GM23248 (cell line): ENCODE results near the gene IL1R1. TPM values are rescaled to one million over a fixed set of nuclear protein-coding genes. Genes with fewer than 3 reads are reported as not detected.

Experiments used
- DNase-seq: peaks from one replicate; pipeline ENCODE4 v3.0.0-alpha.2; 2015
- H2AFZ ChIP-seq: fragments of 200-600 bp; sonication (generic); 2 replicates; pipeline ENCODE4 v1.6.1; 2016; ENCODE audit warnings: antibody characterized with exemption
- H3F3A ChIP-seq: fragments of 200-600 bp; sonication (generic); 2 replicates; pipeline ENCODE4 v1.6.1; 2016; ENCODE audit warnings: mild to moderate bottlenecking, antibody characterized with exemption, mixed run types; ENCODE audit not compliant: insufficient read depth
- H3K27ac ChIP-seq: fragments of 200-600 bp; sonication (generic); 2 replicates; pipeline ENCODE4 v1.5.1; 2016; ENCODE audit warnings: mild to moderate bottlenecking
- H3K27me3 ChIP-seq: fragments of 200-600 bp; sonication (generic); replicated peaks from 2 replicates; pipeline ENCODE4 v1.6.1; 2016; ENCODE audit warnings: mild to moderate bottlenecking; ENCODE audit not compliant: insufficient read depth
- H3K36me3 ChIP-seq: fragments of 200-600 bp; sonication (generic); 2 replicates; pipeline ENCODE4 v1.6.1; 2016; ENCODE audit warnings: low read depth, mild to moderate bottlenecking
- H3K4me1 ChIP-seq: fragments of 200-600 bp; sonication (generic); 2 replicates; pipeline ENCODE4 v1.6.1; 2016; ENCODE audit warnings: mild to moderate bottlenecking; ENCODE audit not compliant: insufficient read depth
- H3K4me2 ChIP-seq: fragments of 200-600 bp; sonication (generic); one replicate; pipeline ENCODE4 v1.6.1; 2016; ENCODE audit warnings: mild to moderate bottlenecking; ENCODE audit not compliant: unreplicated experiment
- H3K4me3 ChIP-seq: fragments of 200-600 bp; sonication (generic); 2 replicates; pipeline ENCODE4 v1.5.1; 2016; ENCODE audit warnings: mild to moderate bottlenecking
- H3K79me2 ChIP-seq: fragments of 200-600 bp; sonication (generic); 2 replicates; pipeline ENCODE4 v1.6.1; 2016; ENCODE audit warnings: mild to moderate bottlenecking; ENCODE audit not compliant: insufficient read depth
- H3K9ac ChIP-seq: fragments of 200-600 bp; sonication (generic); 2 replicates; pipeline ENCODE4 v1.6.1; 2016; ENCODE audit warnings: mild to moderate bottlenecking
- H3K9me2 ChIP-seq: fragments of 200-600 bp; sonication (generic); 2 replicates; pipeline ENCODE4 v1.6.1; 2016; ENCODE audit warnings: mixed run types, mild to moderate bottlenecking, moderate library complexity; ENCODE audit not compliant: insufficient read depth
- H3K9me3 ChIP-seq: fragments of 200-600 bp; sonication (generic); one replicate; pipeline ENCODE4 v1.6.1; 2017; ENCODE audit warnings: low read depth
- H4K20me1 ChIP-seq: fragments of 200-600 bp; sonication (generic); 2 replicates; pipeline ENCODE4 v1.6.0; 2016; ENCODE audit not compliant: insufficient read depth
- EZH2 ChIP-seq: fragments of 200-600 bp; sonication (generic); IDR thresholded peaks from 2 replicates; pipeline ENCODE4 v1.6.1; 2018; ENCODE audit warnings: antibody characterized with exemption, mild to moderate bottlenecking; ENCODE audit not compliant: insufficient read depth, poor library complexity, severe bottlenecking
- EZH2phosphoT487 ChIP-seq: fragments of 200-600 bp; sonication (generic); IDR thresholded peaks from 2 replicates; pipeline ENCODE4 v1.6.1; 2018; ENCODE audit warnings: antibody characterized with exemption, moderate library complexity, mild to moderate bottlenecking, low read depth; ENCODE audit not compliant: insufficient read depth
- WGBS, 2 experiments: methylation state at CpG; one replicate each; pipeline ENCODE4 v1.1.6; 2015 to 2017; ENCODE audit warnings: low lambda C conversion rate in 2 of 2, low coverage in 1 of 2; ENCODE audit errors: missing lambda C conversion rate in 2 of 2; 5-methylcytosine and 5-hydroxymethylcytosine counted together
- in situ Hi-C: fragments of 300-500 bp; cut with MboI; formaldehyde crosslinking; loops from 2 replicates; pipeline ENCODE4 v1.15.0; 2020
- polyA plus RNA-seq: library from polyadenylated mRNA; unstranded; fragments of >200 nt; fragmentation: Nextera tagmentation; extraction: Ambion mirVana; gene quantifications from 2 replicates; pipeline ENCODE4 v1.2.1, GENCODE V29; 2016
- total RNA-seq: library from RNA; depleted of rRNA; stranded (reverse); fragments of >200 nt; shearing (Covaris generic); gene quantifications from 2 replicates; pipeline ENCODE4 v1.2.3, GENCODE V29; 2014

Gene IL1R1
- total and polyA plus RNA-seq, 2 experiments from 2014 or later = 75.4 to 87.9 TPM

GRCh38 chr2:102138331-102138730 lies 4.2 kb upstream of the IL1R1 start:
- 96 to 98% methylated on average over 4 of the region's 4 CpGs for WGBS, 2 experiments
- peaks cover 38% of the 10 kb centered on the region for H3K4me1 ChIP-seq
- H3K27me3 ChIP-seq = no peaks in the 10 kb centered on the region

GRCh38 chr2:102139851-102140250 lies 2.7 kb upstream of the IL1R1 start:
- Histone ChIP-seq H3K79me2 (peaks cover 79% of the 10 kb centered on the region), H3K4me2 (no peak overlapping the region), H2AFZ (no peak overlapping the region), H3K9ac (no peak overlapping the region), H3K9me2 (no peaks in the 10 kb centered on the region), H3K4me1 (peaks cover 38% of the 10 kb centered on the region), H3F3A (peaks cover 47% of the 10 kb centered on the region), H3K4me3 (no peak overlapping the region), H3K27ac (peak overlapping the region; percentile 97; the same call in 1 of the 2 replicates), H3K9me3 (no peaks in the 10 kb centered on the region), H3K36me3 (0 out of 2 replicates have a peak, but pooled peaks cover 3% of the 10 kb centered on the region), H4K20me1 (no peaks in the 10 kb centered on the region), H3K27me3 (no peaks in the 10 kb centered on the region)
- in situ Hi-C loops = loop anchor here (25.0 kb wide), 1 partner anchor 103 kb away; no protein-coding TSS in a partner anchor
- DNase-seq = no peak
- WGBS, 2 experiments = 96 to 98% methylated on average over 1 of the region's 1 CpG
- TF ChIP-seq EZH2 = no peak
- TF ChIP-seq EZH2phosphoT487 = no peak

More at GRCh38 chr2:102138331-102138730, 4.2 kb upstream of the IL1R1 start:
- DNase-seq = no peak
- Histone ChIP-seq H3K79me2 (peaks cover 64% of the 10 kb centered on the region), H3K9me3 (no peaks in the 10 kb centered on the region), H3K4me3 (no peak overlapping the region), H4K20me1 (no peaks in the 10 kb centered on the region), H3F3A (peaks cover 41% of the 10 kb centered on the region), H3K9me2 (no peaks in the 10 kb centered on the region), H3K27ac (no peak overlapping the region), H3K36me3 (0 out of 2 replicates have a peak, but pooled peaks cover 6% of the 10 kb centered on the region), H3K9ac (no peak overlapping the region), H3K4me2 (no peak overlapping the region), H2AFZ (no peak overlapping the region)
- in situ Hi-C loops = loop anchor here (25.0 kb wide), 1 partner anchor 101 kb away; no protein-coding TSS in a partner anchor
- no peak for TF ChIP-seq EZH2
- TF ChIP-seq EZH2phosphoT487 = no peak

GRCh38 chr2:102140377-102140776 lies 2.2 kb upstream of the IL1R1 start:
- DNase-seq = no peak
- H3K9ac ChIP-seq = no peak overlapping the region; the same call in 1 of the 2 replicates

GRCh38 chr2:102141011-102141943 lies 1.3 kb upstream of the IL1R1 start:
- Histone ChIP-seq H3K4me2 (peak overlapping the region; percentile 85), H3K4me1 (peaks cover 38% of the 10 kb centered on the region), H3K27me3 (no peaks in the 10 kb centered on the region), H3K4me3 (peak overlapping the region; percentile 86), H3K79me2 (peaks cover 93% of the 10 kb centered on the region), H2AFZ (no peak overlapping the region; the same call in 1 of the 2 replicates), H3F3A (peaks cover 52% of the 10 kb centered on the region), H3K36me3 (peaks cover 14% of the 10 kb centered on the region), H3K27ac (peak overlapping the region; percentile 97), H3K9me2 (no peaks in the 10 kb centered on the region), H4K20me1 (no peaks in the 10 kb centered on the region), H3K9ac (peak overlapping the region; percentile 99), H3K9me3 (no peaks in the 10 kb centered on the region)
- WGBS, 2 experiments = 40 to 41% methylated on average over 15 of the region's 15 CpGs
- DNase-seq = peak; percentile 97
- in situ Hi-C loops = loop anchor here (25.0 kb wide), 1 partner anchor 104 kb away; no protein-coding TSS in a partner anchor
- TF ChIP-seq EZH2 = no peak
- no peak for TF ChIP-seq EZH2phosphoT487

More at GRCh38 chr2:102140377-102140776, 2.2 kb upstream of the IL1R1 start:
- Histone ChIP-seq H3K27me3 (no peaks in the 10 kb centered on the region), H3K36me3 (0 out of 2 replicates have a peak, but pooled peaks cover 7% of the 10 kb centered on the region), H3F3A (peaks cover 47% of the 10 kb centered on the region), H3K27ac (peak overlapping the region; percentile 97), H2AFZ (no peak overlapping the region), H3K4me2 (no peak overlapping the region), H3K4me1 (peaks cover 38% of the 10 kb centered on the region), H3K4me3 (no peak overlapping the region), H3K9me3 (no peaks in the 10 kb centered on the region), H3K9me2 (no peaks in the 10 kb centered on the region), H4K20me1 (no peaks in the 10 kb centered on the region), H3K79me2 (peaks cover 84% of the 10 kb centered on the region)
- 98 to 100% methylated on average over 2 of the region's 2 CpGs for WGBS, 2 experiments
- TF ChIP-seq EZH2 = no peak
- no peak for TF ChIP-seq EZH2phosphoT487
- in situ Hi-C loops = loop anchor here (25.0 kb wide), 1 partner anchor 103 kb away; no protein-coding TSS in a partner anchor
